ENCODE results near the gene LSP1.
A peak's percentile ranks its signal among the peaks of the same experiment; 100 is the strongest.

The LSP1 gene

DNA sequence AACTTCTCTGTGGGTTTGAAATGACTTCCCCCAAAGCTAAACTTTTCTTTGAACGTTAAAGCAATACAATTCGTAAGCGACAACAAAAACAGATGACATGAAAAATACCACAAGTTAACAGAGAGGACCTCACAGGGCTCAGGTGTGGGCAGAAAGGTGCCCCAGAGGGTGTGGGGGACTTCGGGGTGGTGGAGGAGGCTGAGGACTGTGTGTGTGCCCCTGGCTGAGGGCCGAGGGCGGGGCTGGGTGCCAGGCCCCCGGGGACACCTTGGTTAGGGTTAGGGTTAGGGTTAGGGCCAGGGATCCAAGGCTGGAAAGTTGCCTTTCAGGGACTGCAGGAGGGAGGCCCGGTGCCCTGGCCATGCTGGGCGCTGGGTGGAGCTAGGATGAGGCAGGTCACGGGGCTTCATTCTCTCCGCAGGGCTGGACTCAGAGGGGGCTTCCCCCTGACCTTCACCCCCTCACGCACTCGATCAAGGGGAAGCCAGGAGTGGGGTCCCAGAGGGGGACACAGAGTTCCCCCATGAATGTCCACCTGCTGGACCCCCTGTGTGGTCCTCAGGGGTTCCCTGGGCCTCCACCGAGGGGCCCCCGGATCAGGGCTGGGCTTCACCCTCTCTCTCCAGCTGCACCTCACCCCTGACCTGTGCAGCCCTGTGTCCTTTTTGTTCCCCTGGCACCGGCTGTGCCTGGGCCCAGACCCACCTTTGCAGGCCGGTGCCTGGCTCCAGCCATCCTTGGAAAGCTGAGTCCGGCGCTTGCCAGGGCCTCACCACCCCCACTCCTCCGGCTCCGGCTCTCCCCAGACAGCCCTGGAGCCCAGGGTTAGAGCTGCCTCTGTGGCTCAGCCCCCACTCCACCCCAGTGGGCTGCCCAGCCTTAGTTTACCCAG lies 7.1 kb upstream of the LSP1 start:
- TF ChIP-seq POLR2AphosphoS5 (IDR thresholded peaks at IDR 0.05; ENCODE audit: low read depth) (no peak), SPI1 (IDR thresholded peaks at IDR 0.05; ENCODE audit: borderline replicate concordance, low read depth) (no peak), GABPA (IDR thresholded peaks at IDR 0.05; ENCODE audit: low read depth) (no peak)
- TF ChIP-seq, protein P1, sequence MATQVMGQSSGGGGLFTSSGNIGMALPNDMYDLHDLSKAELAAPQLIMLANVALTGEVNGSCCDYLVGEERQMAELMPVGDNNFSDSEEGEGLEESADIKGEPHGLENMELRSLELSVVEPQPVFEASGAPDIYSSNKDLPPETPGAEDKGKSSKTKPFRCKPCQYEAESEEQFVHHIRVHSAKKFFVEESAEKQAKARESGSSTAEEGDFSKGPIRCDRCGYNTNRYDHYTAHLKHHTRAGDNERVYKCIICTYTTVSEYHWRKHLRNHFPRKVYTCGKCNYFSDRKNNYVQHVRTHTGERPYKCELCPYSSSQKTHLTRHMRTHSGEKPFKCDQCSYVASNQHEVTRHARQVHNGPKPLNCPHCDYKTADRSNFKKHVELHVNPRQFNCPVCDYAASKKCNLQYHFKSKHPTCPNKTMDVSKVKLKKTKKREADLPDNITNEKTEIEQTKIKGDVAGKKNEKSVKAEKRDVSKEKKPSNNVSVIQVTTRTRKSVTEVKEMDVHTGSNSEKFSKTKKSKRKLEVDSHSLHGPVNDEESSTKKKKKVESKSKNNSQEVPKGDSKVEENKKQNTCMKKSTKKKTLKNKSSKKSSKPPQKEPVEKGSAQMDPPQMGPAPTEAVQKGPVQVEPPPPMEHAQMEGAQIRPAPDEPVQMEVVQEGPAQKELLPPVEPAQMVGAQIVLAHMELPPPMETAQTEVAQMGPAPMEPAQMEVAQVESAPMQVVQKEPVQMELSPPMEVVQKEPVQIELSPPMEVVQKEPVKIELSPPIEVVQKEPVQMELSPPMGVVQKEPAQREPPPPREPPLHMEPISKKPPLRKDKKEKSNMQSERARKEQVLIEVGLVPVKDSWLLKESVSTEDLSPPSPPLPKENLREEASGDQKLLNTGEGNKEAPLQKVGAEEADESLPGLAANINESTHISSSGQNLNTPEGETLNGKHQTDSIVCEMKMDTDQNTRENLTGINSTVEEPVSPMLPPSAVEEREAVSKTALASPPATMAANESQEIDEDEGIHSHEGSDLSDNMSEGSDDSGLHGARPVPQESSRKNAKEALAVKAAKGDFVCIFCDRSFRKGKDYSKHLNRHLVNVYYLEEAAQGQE (IDR thresholded peaks at IDR 0.05; ENCODE audit: insufficient replicate concordance, low read depth) = no peak
- TF ChIP-seq, protein P2, sequence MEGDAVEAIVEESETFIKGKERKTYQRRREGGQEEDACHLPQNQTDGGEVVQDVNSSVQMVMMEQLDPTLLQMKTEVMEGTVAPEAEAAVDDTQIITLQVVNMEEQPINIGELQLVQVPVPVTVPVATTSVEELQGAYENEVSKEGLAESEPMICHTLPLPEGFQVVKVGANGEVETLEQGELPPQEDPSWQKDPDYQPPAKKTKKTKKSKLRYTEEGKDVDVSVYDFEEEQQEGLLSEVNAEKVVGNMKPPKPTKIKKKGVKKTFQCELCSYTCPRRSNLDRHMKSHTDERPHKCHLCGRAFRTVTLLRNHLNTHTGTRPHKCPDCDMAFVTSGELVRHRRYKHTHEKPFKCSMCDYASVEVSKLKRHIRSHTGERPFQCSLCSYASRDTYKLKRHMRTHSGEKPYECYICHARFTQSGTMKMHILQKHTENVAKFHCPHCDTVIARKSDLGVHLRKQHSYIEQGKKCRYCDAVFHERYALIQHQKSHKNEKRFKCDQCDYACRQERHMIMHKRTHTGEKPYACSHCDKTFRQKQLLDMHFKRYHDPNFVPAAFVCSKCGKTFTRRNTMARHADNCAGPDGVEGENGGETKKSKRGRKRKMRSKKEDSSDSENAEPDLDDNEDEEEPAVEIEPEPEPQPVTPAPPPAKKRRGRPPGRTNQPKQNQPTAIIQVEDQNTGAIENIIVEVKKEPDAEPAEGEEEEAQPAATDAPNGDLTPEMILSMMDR (IDR thresholded peaks at IDR 0.05; ENCODE audit: insufficient read depth, low read length) = no peak
- no peak for DNase-seq (ENCODE audit: low read depth in 1 of 2, low spot score in 1 of 2)

DNA sequence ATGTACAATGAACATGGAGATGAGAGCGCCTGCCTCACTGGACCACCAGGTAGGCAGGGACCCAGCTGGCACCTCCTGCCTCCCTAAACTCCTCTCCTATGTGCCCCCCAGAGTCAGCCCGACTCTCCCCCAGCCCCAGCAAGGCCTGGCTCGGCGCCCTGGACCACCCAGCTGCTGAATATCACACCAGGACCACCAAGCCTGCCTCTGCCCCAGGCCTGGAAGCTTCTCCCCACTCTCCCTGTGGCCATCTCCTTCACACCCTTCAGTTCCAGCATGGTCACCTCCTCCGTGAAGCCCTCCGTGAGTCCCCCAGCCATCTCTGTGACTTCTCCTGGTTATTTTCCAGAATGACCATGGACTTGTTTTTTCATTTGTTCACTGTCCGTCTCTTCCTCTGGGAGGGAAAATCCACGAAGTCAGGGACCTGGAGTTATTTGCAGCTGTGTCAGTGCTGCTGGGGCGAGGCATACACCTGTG lies 6.4 kb upstream of the LSP1 start:
- H3K4me3 ChIP-seq (replicated peaks; ENCODE audit: insufficient read depth, low read length) = no peak overlapping the region
- DNase-seq (ENCODE audit: low read depth in 1 of 2, low spot score in 1 of 2) = no peak
- no peaks in the 10 kb centered on the region for H3K27me3 ChIP-seq (ENCODE audit: insufficient read depth, poor library complexity, severe bottlenecking)
- no peak for TF ChIP-seq SPI1 (IDR thresholded peaks at IDR 0.05; ENCODE audit: borderline replicate concordance, low read depth)
- TF ChIP-seq, protein P1 (IDR thresholded peaks at IDR 0.05; ENCODE audit: insufficient replicate concordance, low read depth) = no peak
- no peak for TF ChIP-seq GABPA (IDR thresholded peaks at IDR 0.05; ENCODE audit: low read depth)
- TF ChIP-seq POLR2AphosphoS5 (IDR thresholded peaks at IDR 0.05; ENCODE audit: low read depth) = no peak
- TF ChIP-seq, protein P2 (IDR thresholded peaks at IDR 0.05; ENCODE audit: insufficient read depth, low read length) = no peak
- no peak overlapping the region for H3K27ac ChIP-seq (replicated peaks)

More for the DNA sequence above, 7.1 kb upstream of the LSP1 start:
- Histone ChIP-seq H3K4me3 (replicated peaks; ENCODE audit: insufficient read depth, low read length) (no peak overlapping the region), H3K27ac (replicated peaks) (peak overlapping the region; percentile 69), H3K27me3 (ENCODE audit: insufficient read depth, poor library complexity, severe bottlenecking) (no peaks in the 10 kb centered on the region)

DNA sequence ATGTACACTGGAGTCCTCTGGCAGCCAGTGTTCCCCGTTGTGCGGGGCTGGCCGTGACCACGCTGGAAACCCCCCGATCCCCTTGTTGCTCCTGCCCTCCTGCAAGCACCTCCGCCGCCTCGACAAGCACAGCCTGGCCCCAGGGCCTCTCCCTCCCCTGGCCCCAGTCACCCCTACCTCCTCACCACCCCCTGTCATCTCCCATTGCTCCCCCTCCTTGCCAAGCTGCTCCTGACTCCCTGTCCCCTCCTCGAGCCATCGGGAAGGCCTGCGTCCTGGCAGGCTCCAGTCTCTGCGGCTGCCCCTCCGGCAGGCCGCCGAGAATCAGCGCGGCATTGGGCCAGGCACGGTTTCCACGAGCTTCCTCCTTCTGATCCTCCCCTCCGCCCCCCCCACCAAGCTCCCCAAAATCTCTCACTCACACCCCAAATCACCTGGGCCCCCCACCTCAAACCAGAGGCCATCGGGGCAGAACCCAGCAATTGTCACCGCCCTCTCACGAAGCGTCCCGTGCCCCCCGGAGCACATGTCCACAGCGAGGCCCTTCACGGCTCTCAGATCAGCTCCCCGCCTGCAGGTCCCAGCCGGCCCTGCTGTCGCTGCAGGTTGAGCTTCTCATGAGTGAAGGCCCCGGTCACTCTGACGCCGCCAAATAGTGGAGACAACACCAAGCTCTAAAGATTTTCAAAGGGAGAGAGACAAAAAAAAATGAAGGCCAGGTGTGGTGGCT lies 5.7 kb upstream of the LSP1 start:
- H3K27ac ChIP-seq (replicated peaks) = no peak overlapping the region
- DNase-seq (ENCODE audit: low read depth in 1 of 2, low spot score in 1 of 2) = no peak
- H3K4me3 ChIP-seq (replicated peaks; ENCODE audit: insufficient read depth, low read length) = no peak overlapping the region
- TF ChIP-seq GABPA (IDR thresholded peaks at IDR 0.05; ENCODE audit: low read depth) = no peak
- no peak for TF ChIP-seq SPI1 (IDR thresholded peaks at IDR 0.05; ENCODE audit: borderline replicate concordance, low read depth)
- TF ChIP-seq, protein P1 (IDR thresholded peaks at IDR 0.05; ENCODE audit: insufficient replicate concordance, low read depth) = no peak
- TF ChIP-seq, protein P2 (IDR thresholded peaks at IDR 0.05; ENCODE audit: insufficient read depth, low read length) = no peak
- no peak for TF ChIP-seq POLR2AphosphoS5 (IDR thresholded peaks at IDR 0.05; ENCODE audit: low read depth)
- H3K27me3 ChIP-seq (ENCODE audit: insufficient read depth, poor library complexity, severe bottlenecking) = no peaks in the 10 kb centered on the region
